Neural cell (in vitro differentiated cells): ENCODE measurements around the gene PAX2.

Experiments used
- EP300 ChIP-seq: fragments of 450-650 bp; conservative IDR thresholded peaks from 2 replicates; pipeline ENCODE4 v1.6.1; 2014; ENCODE audit warnings: antibody characterized with exemption, mild to moderate bottlenecking, moderate library complexity; ENCODE audit not compliant: poor library complexity, severe bottlenecking
- EZH2 ChIP-seq: fragments of 200-600, 300-800 bp; shearing (Covaris generic), sonication (generic); IDR thresholded peaks from 2 replicates; pipeline ENCODE4 v1.6.1; 2014; ENCODE audit warnings: antibody characterized with exemption, low read length, borderline replicate concordance, mild to moderate bottlenecking; ENCODE audit not compliant: insufficient read depth, poor library complexity, severe bottlenecking
- MXI1 ChIP-seq: fragments of 450-650 bp; conservative IDR thresholded peaks from 2 replicates; pipeline ENCODE4 v1.6.1; 2014; ENCODE audit warnings: antibody characterized with exemption, mild to moderate bottlenecking; ENCODE audit not compliant: poor library complexity, severe bottlenecking
- POLR2AphosphoS5 ChIP-seq: IDR thresholded peaks from 2 replicates; pipeline ENCODE4 v1.6.1; 2012
- TAF1 ChIP-seq: IDR thresholded peaks from 2 replicates; pipeline ENCODE4 v1.6.1; 2012; ENCODE audit warnings: low read depth
- TF ChIP-seq, protein P1 (sequence below): fragments of 450-650 bp; IDR thresholded peaks from 2 replicates; pipeline ENCODE4 v1.5.1; 2014; ENCODE audit warnings: antibody characterized with exemption, mild to moderate bottlenecking, moderate library complexity; ENCODE audit not compliant: poor library complexity, severe bottlenecking

DNA sequence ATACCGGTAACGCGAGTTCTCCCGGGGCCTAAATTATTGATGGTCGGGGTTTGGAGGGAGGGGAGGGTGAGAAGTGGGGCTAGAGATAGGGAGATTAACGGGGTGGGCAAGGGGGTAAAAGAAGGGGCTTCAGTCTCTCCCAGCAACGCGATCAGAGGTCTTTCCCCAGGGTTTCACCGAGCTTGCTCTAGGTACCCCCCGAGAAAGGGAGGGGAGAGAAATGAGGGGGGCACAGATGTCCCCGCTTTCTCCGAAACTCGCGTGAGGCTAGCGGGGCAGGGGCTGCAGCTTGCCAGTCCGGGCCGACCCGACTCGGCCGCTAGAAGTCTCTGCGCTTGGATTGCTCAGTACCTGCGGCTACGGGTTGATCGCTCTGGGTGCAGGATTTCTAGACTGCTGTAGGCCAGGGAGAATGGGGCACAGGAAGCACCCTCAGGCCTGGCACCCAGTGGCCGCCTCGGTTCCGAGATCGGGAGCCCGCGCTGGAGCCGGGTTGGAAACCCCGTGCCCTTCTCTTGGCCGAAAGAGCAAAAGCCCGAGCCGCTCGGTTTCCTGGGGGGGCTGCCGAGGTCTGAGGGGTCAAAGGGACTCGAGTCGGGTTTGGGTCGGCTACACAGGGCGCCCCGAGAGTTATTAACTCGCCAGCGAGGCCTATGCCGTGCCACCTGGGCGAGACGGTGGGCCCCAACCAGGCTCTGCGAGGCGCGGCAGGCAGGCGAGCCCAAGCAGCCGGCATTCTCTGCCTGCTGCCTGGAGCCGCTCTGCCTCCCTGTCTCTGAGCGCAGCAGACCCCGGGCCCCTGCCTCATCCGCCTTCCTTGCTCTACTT lies 3.1 kb downstream of the PAX2 start:
- TF ChIP-seq, protein P1, sequence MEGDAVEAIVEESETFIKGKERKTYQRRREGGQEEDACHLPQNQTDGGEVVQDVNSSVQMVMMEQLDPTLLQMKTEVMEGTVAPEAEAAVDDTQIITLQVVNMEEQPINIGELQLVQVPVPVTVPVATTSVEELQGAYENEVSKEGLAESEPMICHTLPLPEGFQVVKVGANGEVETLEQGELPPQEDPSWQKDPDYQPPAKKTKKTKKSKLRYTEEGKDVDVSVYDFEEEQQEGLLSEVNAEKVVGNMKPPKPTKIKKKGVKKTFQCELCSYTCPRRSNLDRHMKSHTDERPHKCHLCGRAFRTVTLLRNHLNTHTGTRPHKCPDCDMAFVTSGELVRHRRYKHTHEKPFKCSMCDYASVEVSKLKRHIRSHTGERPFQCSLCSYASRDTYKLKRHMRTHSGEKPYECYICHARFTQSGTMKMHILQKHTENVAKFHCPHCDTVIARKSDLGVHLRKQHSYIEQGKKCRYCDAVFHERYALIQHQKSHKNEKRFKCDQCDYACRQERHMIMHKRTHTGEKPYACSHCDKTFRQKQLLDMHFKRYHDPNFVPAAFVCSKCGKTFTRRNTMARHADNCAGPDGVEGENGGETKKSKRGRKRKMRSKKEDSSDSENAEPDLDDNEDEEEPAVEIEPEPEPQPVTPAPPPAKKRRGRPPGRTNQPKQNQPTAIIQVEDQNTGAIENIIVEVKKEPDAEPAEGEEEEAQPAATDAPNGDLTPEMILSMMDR = no peak
- TF ChIP-seq EZH2 (peak; percentile 97), TAF1 (no peak), MXI1 (no peak), POLR2AphosphoS5 (no peak), EP300 (no peak)
